ENCODE measurements around the gene ARAP3.

DNA sequence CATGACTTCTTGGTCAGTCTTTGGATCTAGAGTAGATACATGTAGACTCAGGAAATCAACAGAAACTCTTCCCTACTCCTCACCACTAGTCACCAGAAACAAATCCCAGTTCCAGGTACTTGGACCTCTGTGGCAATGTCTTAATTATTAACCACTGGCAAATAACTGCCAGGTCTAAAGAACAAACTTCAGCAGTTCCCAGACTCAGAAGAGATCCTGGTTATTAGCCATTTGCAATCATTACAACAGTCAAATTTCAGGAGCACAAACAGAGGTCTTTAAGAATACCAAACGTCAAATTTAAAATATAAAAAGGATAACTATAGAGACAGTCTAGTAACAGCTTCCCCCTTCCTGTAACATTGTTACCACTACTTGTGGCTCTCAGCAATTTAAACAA is 73.5 kb downstream of the ARAP3 start:
- TF ChIP-seq, protein P1, sequence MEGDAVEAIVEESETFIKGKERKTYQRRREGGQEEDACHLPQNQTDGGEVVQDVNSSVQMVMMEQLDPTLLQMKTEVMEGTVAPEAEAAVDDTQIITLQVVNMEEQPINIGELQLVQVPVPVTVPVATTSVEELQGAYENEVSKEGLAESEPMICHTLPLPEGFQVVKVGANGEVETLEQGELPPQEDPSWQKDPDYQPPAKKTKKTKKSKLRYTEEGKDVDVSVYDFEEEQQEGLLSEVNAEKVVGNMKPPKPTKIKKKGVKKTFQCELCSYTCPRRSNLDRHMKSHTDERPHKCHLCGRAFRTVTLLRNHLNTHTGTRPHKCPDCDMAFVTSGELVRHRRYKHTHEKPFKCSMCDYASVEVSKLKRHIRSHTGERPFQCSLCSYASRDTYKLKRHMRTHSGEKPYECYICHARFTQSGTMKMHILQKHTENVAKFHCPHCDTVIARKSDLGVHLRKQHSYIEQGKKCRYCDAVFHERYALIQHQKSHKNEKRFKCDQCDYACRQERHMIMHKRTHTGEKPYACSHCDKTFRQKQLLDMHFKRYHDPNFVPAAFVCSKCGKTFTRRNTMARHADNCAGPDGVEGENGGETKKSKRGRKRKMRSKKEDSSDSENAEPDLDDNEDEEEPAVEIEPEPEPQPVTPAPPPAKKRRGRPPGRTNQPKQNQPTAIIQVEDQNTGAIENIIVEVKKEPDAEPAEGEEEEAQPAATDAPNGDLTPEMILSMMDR (IDR thresholded peaks at IDR 0.05; ENCODE audit: low read depth, low read length), result no peak
- no peak for TF ChIP-seq EZH2phosphoT487 (IDR thresholded peaks at IDR 0.05; ENCODE audit: low read depth)
